ENCODE data around the gene WDFY3.

WDFY3 gene, protein sequence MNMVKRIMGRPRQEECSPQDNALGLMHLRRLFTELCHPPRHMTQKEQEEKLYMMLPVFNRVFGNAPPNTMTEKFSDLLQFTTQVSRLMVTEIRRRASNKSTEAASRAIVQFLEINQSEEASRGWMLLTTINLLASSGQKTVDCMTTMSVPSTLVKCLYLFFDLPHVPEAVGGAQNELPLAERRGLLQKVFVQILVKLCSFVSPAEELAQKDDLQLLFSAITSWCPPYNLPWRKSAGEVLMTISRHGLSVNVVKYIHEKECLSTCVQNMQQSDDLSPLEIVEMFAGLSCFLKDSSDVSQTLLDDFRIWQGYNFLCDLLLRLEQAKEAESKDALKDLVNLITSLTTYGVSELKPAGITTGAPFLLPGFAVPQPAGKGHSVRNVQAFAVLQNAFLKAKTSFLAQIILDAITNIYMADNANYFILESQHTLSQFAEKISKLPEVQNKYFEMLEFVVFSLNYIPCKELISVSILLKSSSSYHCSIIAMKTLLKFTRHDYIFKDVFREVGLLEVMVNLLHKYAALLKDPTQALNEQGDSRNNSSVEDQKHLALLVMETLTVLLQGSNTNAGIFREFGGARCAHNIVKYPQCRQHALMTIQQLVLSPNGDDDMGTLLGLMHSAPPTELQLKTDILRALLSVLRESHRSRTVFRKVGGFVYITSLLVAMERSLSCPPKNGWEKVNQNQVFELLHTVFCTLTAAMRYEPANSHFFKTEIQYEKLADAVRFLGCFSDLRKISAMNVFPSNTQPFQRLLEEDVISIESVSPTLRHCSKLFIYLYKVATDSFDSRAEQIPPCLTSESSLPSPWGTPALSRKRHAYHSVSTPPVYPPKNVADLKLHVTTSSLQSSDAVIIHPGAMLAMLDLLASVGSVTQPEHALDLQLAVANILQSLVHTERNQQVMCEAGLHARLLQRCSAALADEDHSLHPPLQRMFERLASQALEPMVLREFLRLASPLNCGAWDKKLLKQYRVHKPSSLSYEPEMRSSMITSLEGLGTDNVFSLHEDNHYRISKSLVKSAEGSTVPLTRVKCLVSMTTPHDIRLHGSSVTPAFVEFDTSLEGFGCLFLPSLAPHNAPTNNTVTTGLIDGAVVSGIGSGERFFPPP (N-terminal part only)

DNA sequence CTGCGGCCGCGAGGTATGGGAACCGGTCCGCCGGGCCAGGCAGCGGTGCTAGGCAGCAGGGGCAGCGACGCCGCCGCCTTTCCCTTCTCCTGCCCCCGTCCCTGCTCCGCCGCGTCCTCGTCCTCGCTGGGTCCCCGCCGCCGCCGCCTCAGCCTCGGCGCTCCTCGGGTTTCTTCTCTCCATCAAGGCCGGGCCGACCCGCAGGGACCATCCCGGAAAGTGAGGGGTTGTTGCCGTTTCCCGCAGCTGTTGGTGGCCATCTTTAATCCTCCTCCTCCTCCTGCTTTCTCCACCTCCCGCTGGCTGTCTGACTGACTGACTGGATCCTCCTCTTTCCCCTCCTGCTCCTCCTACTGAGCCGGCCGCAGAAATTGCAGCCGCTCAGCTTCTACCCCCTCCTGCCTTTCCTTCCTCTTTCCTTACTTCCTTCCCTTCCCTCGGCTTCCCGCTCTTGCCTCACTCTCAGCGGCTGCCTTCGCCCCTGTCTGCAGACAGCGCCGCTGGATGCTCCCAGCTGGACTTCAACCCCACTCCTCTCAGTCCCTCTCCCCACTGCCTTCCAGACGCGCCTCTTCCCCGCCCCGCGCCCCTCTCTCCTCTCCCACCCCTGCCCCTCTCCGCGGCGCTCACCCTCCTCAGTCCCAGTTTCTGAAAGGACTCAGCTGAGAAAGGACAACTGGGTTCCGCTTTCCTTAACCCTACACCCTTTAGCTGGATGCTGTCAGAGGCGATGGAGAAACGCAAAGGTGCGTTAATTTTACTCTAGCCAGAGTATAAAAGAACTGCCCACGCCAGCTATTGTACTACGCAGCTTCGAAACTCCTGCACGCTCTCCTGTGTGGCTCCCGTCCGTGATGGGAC is at the start of gene WDFY3:
Gene WDFY3 (minus strand): TSS at position 309 of the 861 bp plus-strand sequence. CDS start 106,099 bp downstream, outside the sequence.
- peak; percentile 84 for DNase-seq

DNA sequence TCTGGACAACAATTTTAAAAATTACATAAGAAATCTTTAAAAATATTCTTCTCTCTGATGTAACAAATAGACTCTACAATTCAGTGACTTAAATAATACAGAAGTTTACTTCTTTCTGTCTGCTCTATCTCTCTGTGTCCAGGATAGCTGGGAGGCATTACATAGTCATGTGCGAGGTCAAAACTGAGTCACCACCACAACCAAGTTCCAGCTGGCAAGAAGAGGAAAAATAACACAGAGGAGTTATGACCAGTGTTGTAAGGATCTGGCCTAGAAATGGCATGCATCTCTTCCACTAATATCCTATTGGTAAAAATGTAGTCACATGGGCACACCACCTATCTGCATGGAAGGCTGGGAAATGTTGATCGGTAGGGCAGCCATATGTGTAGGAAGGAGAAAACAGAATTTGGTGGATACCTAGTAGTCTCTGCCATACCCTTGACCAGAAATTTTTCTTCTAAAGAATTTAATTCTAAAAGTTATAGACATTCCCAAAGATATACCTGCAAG is 39.4 kb upstream of the WDFY3 start:
- no peak for DNase-seq

DNA sequence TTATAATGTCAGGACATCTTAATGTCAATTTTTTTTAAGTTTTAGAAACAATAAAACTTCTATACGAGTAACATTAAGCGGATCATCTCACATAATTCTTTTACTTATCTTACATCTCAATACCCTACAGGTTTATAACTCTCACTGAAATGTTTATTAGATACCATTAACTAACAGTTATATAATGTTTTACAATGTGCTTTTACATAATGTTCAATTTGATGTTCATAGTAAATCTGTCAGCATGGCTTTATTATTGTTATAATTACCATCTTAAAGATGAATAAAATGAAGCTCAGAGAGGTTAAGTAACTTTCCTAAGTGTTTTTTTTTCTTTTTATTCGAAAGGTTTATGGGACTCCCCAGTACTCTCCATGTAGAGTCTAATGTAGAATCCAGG is 33.9 kb upstream of the WDFY3 start:
- no peak for DNase-seq

DNA sequence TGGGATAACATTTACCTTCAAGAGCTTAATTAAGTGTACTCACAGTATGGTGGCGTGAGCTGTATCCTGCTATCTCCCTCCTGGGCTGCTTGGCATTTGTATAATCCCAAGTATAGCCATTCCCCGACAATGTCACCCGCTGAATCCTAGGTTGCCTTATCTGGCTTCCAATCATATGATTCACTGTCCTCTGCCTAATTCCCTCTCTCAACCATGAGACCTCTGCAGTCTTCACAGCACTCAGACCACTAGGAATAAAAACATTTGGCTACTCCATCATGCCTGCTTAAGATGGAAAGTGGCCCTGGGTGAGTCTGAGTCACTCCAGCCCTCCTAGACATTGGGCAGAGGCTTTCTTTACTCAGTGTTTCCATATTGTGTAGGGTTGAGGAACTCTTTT is 28.9 kb upstream of the WDFY3 start:
- DNase-seq, result no peak

DNA sequence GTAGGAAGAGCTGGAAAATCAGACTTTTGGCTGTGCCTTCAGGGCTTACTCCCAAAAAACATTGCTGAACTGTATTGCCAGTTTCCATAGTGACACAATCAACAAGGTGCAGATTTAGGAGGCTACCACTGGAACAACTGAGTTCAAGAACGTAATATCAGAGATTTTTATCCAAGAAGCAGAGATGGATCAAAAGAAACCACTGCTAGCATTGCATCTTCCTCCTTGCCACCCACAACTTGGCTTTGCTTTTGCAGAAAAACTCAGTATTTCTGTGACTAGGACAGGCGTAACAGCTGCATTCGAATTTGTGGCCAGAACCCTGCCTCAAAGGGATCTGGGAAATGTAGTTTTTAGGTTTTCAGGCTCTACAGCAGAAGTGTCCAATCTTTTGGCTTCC is 27.8 kb upstream of the WDFY3 start:
- no peak for DNase-seq

DNA sequence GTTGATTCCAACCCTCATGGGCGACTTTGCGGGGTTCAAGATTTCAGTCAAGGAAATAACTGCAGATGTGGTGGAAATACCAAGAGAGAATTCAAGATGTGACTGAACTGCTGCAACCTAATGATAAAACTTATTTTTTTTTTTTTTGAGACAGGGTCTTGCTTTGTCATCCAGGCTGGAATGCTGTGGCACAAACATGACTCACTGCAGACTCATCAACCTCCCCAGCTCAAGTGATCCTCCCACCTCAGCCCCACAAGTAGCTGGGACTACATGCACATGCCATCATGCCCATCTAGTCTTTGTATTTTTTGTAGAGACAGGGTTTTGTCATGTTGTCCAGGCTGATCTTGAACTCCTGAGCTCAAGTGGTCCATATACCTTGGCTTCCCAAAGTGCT is 19.5 kb upstream of the WDFY3 start:
- no peak for DNase-seq

DNA sequence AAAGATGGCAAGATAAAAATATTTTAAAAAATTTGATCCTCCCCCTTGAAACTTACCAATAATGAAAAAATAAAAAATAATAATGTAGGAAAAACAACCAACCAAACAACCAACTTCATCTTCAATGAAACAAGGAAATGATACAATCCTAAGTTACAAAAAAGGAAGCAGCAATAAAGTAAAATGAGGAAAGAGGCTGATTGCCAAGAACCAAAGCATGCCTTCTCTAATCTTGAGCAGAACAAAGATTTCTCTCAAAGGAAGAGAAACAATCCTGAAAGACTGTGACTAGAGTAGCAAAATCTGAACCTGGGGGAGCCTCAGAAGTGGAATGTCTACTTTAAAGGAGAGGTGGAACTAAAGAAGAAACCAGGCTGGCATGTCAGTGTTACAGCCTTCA is 10.9 kb upstream of the WDFY3 start:
- no peak for DNase-seq

DNA sequence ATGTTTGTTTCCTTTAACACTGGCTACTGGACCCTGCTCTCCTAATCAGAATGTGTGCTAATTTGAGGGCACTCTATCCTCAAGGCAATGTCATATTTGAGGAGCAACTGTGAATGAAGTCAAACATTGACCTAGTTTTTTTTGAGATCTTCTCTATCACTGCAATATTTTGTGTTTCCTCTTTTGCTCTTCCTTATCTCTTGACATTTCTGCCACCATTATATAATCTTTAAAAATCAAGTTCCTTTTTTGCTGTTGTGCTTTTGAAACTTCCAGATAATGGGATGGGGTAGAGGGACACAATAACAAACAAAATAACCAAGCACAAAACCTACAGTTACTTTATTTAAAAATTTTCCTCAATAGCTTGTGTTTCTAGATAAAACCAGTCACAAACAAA is 7.4 kb upstream of the WDFY3 start:
- DNase-seq, result no peak

DNA sequence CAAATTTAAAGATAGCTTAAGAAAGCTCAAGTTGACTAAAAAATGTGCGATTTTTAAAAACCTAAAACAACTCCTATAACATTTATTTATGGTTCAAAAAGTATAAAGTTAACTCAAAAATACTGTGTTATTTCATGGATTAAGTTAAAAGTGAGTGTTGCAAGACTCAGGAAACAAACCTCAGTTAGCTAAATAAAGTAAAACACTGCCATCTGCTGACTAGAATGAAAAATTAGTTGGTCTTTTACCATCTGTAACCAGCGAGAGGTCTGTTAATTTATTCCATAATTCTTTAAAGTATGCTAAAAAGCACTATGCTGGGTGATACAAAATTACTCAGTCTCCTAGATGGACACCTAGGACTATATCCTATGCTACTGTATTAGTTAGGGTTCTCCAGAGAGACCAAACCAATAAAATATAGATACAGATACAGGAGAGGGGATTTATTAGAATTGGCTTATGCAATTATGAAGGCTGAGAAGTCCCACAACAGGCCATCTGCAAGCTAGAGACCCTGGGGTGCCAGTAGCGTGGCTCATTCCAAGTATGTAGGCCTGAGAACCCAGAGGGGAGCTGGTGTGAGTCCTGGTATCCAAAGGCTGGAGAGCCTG is 4.9 kb upstream of the WDFY3 start:
- DNase-seq, result no peak

DNA sequence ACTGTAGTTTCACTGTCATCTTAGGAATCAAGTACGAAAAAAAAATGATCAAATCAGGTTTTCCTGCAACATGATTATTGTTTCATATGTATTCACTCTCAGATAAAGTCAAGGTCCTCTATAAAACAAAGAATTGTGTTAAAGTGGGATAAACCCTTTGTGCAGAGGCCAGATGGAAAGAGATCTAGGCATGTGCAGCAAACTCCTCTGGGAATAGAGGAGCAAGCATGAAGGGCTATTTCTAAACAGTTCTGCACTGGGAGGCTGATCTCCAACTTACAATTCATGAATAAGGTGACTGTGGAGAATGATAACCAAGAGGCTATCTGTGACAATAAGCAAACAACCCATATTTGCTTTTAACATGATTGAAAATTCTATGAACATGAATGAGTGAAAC is 2.4 kb upstream of the WDFY3 start:
- DNase-seq, result no peak

DNA sequence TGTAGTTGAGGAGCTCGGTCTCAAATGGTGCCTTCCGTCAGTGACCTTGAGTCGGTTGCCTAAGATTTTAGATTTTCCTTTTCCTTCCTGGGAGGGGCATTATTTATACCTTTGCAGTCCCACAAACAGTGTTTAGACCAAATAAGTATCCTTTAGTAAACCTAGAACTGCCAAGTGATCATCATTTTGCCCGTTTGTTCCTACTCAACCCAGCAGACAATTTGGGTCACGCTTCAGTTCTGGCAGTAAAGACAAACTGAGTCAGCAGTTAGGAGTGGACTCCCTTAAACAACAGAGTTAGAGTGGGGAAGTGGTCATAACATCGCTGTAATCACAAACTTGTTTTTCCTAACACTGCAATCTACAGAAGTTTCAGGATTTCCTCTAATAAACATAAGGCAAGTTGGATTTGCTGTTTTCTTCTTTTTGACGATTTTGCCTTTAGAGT is 777 bp upstream of the WDFY3 start:
- DNase-seq, result no peak

DNA sequence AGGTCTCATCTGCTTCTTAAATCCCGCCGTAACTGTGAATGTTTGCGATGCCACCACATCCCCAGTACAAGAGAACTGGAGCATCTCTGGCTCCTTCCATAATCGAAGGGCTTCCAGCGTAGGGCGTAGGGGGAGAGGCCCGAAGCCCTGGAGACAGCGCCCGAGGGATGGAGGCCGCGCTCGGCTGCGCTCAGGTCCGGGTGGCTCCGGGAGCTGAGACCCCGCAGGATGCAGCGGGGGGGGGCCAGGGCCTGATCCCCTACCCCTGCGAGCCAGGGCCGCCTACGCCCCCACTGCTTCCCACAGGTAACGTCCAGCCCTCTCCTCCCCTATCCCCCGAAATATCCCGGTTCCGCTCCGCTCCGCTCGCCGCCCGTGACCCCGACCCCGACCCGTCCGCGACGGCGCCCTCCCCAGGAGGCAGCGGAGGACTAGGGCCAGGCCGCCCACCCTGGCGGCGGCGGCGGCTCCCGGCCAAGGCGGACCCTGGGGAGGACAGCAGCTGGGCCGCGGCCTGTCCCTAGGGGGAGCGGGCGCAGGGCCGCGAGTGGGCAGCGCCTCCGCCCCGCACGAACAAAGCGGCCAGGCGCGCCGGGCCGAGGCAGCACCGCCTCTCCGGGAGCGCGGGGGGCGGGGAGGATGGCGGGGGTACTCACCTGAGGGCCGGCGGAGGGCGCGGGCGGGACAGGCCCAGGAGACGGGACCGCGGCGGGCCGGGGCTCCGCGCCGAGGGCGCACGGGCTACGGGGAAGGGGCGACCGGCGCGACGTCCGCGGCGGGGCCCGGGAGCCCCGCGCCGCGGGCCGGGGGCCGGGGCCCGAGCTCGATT is 723 bp downstream of the WDFY3 start:
- peak; percentile 39 for DNase-seq

DNA sequence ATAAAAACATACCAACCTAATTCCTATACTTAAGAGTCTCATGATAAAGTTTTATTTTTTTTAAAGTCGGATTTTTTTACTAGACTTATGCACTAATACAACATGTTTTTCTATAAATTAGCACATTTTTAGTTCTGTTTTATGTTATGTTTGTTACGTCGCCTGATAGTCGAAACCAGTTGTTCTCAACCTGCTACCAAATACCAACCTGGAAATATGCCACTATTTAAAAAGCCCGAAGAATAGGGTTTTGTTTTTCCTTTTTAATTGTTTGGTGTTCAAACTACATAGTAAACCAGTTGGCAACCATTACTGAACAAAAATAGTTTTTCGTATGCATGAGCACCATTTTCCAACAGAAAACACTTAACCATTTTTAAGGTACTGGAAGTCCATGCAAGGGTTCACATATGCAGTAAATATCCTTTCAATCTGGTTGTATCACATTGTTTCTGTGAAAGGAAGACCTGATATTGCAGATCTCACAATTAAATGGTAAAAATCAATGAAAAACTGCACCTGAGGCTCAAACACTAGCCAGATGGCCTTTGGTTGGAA is 1.4 kb downstream of the WDFY3 start:
- DNase-seq, result no peak

DNA sequence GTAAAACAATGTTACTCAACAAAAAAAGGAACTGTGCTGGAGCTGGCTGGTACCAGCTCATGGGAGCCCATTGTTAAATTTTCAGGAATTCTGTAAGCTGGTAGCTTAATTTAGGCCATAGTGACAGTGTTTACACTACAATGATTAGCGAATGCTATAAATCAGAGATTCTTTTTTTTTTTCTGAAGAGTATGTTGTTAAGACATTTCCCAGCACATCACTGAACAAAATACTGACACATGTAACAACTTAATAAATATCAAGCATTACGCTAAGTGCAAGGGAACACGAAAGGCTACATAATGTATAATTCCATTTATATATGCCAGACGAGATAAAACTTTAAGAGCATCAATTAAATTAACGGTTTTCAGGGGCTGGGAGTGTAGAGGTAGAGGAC is 4.4 kb downstream of the WDFY3 start:
- no peak for DNase-seq

DNA sequence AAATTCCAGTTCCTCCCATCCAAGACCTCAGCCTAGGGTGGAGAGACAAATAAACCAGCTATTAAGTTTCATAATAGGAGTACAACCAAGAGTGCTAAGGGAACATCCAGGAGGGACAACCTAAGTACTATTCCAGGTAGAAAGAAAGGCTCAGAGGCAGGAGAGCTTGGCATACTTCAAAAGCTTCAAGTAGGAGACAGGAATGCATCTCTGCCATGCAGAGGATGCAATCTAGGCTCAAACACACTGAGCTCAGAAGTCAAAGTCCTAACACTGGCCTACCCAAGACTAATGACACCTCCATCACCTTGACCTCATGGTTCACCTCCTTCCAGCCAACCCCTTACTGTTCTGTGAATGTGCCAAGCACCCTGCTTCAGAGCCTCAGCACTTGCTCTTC is 8.1 kb downstream of the WDFY3 start:
- no peak for DNase-seq

DNA sequence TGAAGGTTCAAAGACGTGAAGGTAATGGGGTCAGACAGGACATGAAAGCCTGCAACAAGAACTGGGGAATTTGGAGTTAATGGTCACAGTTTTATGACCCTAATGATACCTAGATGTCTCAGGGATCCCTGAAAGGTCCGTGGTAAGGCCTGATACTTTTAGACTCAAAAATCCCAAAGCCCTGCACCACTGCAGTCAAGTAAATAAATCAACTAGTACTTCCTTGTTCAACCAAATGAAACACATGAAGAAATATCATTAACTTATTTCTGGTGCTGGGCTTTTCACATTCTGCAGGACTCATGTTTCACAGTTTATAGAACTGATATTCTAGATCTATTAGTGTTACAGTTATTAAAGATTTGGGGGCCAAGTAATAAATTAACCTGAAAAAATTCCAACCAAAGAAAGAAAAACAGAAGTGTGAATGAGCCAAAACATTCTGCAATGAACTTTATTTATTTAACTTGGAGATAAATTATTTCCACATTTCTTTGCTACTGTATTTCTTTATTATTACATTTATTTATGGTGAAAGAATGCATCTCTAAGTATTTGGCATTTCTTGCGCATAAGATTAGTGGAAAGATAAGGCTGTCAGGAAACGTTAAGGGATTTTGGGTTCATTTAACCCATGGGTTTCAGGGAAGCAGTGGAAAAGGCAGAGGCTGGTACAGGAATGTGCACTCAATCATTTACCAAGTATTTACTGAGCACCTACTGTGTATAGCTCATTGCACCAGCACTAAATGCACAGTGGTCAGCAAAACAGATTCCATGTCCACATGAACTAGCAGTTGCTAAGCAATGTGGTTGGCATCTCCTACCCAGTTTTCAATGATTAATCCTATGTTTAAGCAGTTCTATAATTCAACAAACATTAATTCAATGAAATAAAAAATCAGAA is 8.7 kb downstream of the WDFY3 start:
- DNase-seq, result no peak

DNA sequence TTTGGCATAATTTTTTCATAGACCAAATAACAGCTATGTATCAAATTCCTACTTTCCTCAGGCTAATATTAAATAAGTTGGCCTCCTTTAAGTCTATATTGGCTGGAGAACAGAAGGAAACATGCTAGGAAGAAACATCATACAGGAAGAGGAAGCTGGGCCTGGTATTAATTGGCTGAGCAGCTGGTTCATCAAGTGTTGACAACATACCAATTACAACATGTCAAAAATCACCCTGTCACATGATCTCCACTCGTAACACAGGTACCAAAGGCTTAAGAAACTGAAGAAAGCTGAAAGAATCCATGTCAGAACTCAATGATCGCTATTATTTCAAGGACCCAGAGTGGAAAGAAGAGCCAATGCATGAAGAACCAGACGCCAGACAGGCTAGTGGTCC is 10.5 kb downstream of the WDFY3 start:
- no peak for DNase-seq

DNA sequence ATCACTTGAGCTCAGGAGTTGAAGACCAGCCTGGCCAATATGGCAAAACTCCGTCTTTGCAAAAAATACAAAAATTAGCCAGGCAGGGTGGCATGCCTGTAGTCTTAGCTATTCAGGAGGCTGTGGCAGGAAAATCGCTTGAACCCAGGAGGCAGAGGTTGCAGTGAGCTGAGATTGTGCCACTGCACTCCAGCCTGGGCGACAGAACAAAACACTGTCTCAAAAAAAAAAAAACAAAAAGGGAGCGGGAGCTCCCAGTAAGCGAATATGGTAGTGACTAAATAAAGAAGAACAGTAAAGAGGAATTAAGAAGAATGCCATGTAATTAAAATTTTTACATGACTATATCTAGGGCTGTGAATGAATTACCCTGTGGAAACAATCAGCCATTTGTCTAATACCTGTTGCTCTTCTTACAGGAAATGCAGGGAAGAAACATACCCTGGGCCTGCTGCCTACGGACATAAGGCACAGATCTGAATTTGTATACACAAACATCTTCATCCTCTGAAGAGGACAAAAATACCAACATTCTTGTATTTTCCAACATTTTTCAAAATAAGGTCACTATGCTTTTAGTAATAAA is 11.4 kb downstream of the WDFY3 start:
- no peak for DNase-seq

DNA sequence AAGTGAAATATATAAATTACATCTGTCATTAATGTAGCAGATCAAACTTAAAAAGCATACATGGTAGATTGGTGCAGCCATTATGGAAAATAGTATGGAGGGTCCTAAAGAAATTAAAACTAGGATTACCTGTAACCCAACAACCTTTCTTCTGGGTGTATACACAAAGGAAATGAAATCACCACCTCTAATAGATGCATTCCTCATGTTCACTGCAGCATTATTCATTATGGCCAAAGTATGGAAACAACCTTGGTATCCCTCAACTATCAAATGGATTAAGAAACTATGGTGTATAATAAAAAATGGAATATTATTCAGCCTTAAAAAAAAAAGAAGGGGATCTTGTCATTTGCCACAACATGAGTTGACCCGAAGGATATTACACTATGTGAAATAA is 13.7 kb downstream of the WDFY3 start:
- DNase-seq, result no peak
